ENCODE data around the gene CGB1. TPM values are rescaled to one million over a fixed set of nuclear protein-coding genes. Genes with fewer than 3 reads are reported as not detected.

The CGB1 gene
- total and polyA plus RNA-seq, 4 donors: not detected

GRCh38 chr19:49071860-49072547, 35.3 kb upstream of the CGB1 start:
- Histone ChIP-seq H3K9me3 (ENCODE audit: control insufficient read depth, insufficient read depth, low read length) (no peaks in the 10 kb centered on the region), H3K4me3 (ENCODE audit: low read depth, low read length) (no peak overlapping the region), H3K27me3 (ENCODE audit: control insufficient read depth, insufficient read depth, low read length) (peaks cover 53% of the 10 kb centered on the region), H3K27ac (ENCODE audit: low read depth, low read length) (no peak overlapping the region), H3K4me1 (ENCODE audit: control insufficient read depth, insufficient read depth, low read length) (no peaks in the 10 kb centered on the region), H3K36me3 (ENCODE audit: control insufficient read depth, insufficient read depth, low read length) (no peaks in the 10 kb centered on the region)
- peak in 1 of 6 donors; percentile 53 for DNase-seq (ENCODE audit: low read depth in 4 of 6, low spot score in 6 of 6)
- WGBS (ENCODE audit: insufficient coverage): 3% methylated on average over 90 of the region's 93 CpGs

DNA sequence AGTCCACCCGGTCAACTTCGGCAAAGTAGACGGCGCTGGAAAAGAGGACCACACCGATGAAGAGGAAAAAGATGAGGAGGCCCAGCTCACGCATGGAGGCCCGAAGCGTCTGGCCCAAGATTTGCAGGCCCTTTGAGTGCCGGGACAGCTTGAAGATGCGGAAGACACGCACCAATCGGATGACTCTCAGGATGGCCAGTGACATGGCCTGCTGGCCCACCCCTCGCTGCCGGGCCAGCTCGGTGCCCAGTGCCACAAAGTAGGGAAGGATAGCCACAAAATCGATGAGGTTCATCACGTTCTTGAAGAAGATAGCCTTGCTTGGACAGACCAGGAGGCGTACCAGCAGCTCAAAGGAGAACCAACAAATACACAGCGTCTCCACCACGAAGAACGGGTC, 33.7 kb upstream of the CGB1 start:
- WGBS (ENCODE audit: insufficient coverage): 91% methylated on average over 19 of the region's 21 CpGs
- no peak overlapping the region for H3K27ac ChIP-seq (ENCODE audit: low read depth, low read length)
- no peak for DNase-seq (ENCODE audit: low read depth in 4 of 6, low spot score in 6 of 6)

GRCh38 chr19:49069026-49069425, 32.3 kb upstream of the CGB1 start:
- Histone ChIP-seq H3K27me3 (ENCODE audit: control insufficient read depth, insufficient read depth, low read length) (peaks cover 74% of the 10 kb centered on the region), H3K9me3 (ENCODE audit: control insufficient read depth, insufficient read depth, low read length) (no peaks in the 10 kb centered on the region), H3K27ac (ENCODE audit: low read depth, low read length) (no peak overlapping the region), H3K4me3 (ENCODE audit: low read depth, low read length) (no peak overlapping the region), H3K4me1 (ENCODE audit: control insufficient read depth, insufficient read depth, low read length) (peaks cover 11% of the 10 kb centered on the region), H3K36me3 (ENCODE audit: control insufficient read depth, insufficient read depth, low read length) (no peaks in the 10 kb centered on the region)
- no peak for DNase-seq (ENCODE audit: low read depth in 4 of 6, low spot score in 6 of 6)
- 91% methylated on average over 9 of the region's 9 CpGs for WGBS (ENCODE audit: insufficient coverage)

More for the DNA sequence above, 33.7 kb upstream of the CGB1 start:
- H3K27me3 ChIP-seq (ENCODE audit: control insufficient read depth, insufficient read depth, low read length): peaks cover 67% of the 10 kb centered on the region
- no peaks in the 10 kb centered on the region for H3K9me3 ChIP-seq (ENCODE audit: control insufficient read depth, insufficient read depth, low read length)
- no peaks in the 10 kb centered on the region for H3K36me3 ChIP-seq (ENCODE audit: control insufficient read depth, insufficient read depth, low read length)
- no peak overlapping the region for H3K4me3 ChIP-seq (ENCODE audit: low read depth, low read length)
- H3K4me1 ChIP-seq (ENCODE audit: control insufficient read depth, insufficient read depth, low read length): peaks cover 2% of the 10 kb centered on the region

GRCh38 chr19:49067554-49067953, 30.9 kb upstream of the CGB1 start:
- no peak for DNase-seq (ENCODE audit: low read depth in 4 of 6, low spot score in 6 of 6)
- Histone ChIP-seq H3K36me3 (ENCODE audit: control insufficient read depth, insufficient read depth, low read length) (no peaks in the 10 kb centered on the region), H3K4me1 (ENCODE audit: control insufficient read depth, insufficient read depth, low read length) (peaks cover 11% of the 10 kb centered on the region), H3K27ac (ENCODE audit: low read depth, low read length) (no peak overlapping the region), H3K27me3 (ENCODE audit: control insufficient read depth, insufficient read depth, low read length) (peaks cover 66% of the 10 kb centered on the region), H3K9me3 (ENCODE audit: control insufficient read depth, insufficient read depth, low read length) (no peaks in the 10 kb centered on the region), H3K4me3 (ENCODE audit: low read depth, low read length) (no peak overlapping the region)
- WGBS (ENCODE audit: insufficient coverage): 66% methylated on average over 3 of the region's 3 CpGs

DNA sequence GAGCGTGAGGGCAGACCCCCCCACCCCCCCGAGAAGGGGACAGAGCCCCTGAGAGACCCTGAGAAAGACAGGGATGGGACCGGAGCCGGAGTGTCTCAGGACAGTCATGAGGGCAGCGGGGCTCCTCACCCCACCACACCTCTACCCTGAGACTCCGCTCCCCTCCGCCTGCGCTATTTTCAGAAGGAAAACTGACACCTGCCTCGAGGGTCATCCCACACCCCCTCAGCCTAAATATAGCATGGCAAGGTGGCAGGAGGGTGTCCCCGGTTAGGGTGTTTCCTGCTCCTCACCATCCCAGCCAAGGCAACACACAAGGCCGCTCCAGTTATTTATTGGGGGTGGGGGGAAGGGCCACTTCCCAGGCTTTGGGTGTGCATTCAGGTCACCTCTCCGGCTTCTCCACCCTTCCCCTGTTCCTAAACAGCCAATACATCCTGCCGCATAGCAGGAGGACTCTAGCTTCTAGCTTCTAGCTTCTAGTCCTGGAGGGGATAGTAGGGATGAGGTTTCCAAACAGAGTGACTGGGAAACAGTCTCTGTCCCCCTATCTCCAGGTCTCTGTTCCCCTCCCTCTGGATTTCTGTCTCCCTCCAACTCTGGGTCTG, 29.3 kb upstream of the CGB1 start:
- Histone ChIP-seq H3K9me3 (ENCODE audit: control insufficient read depth, insufficient read depth, low read length) (no peaks in the 10 kb centered on the region), H3K36me3 (ENCODE audit: control insufficient read depth, insufficient read depth, low read length) (no peaks in the 10 kb centered on the region), H3K4me3 (ENCODE audit: low read depth, low read length) (no peak overlapping the region), H3K27ac (ENCODE audit: low read depth, low read length) (no peak overlapping the region), H3K4me1 (ENCODE audit: control insufficient read depth, insufficient read depth, low read length) (peaks cover 11% of the 10 kb centered on the region), H3K27me3 (ENCODE audit: control insufficient read depth, insufficient read depth, low read length) (peaks cover 60% of the 10 kb centered on the region)
- DNase-seq (ENCODE audit: low read depth in 4 of 6, low spot score in 6 of 6): no peak
- 33% methylated on average over 4 of the region's 13 CpGs for WGBS (ENCODE audit: insufficient coverage)

DNA sequence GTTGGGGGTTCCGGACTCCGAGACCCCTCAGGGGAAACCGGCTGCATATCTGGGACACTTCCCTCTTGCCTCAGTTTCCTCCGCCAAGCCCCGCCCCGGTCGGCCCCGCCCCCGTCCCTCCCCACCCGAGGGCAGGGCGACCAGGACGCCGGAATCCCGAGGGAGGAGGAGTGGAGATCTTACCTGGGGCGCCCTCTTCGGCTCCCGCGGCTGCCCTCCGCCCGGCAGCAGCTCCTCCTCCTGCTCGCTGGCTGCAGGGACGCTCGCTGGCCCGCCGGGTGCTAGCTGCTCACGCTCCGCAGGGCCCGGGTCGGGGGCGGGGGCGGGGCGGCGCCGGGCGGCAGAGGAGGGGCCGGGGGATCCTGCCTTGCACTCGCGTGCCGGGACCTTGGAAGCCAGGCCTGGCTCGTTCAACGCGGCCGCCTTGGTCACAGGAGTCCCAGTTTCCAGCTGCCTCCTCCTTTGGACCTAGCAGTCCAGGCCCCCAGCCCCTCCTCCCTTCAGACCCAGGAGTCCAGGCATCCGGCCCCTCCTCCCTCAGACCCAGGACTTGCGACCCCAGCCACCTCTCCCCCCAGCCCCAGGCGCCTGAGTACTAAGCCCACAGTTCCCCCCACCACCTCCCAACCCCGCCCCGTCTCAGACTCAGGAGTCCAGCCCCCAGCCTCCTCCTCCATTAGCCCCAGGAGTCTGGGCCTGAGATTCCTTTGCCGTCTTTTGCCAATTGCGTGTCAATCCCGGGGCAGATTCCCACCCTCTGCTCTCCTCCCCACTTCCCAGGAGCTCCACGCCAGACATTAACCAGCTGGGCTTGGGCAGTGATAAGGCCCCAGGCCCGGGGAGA, 28.3 kb upstream of the CGB1 start, which contains the start of gene NTF4:
NTF4 (minus strand) TSS at position 51 of the 844 bp plus-strand sequence. CDS start 2,821 bp downstream, outside the sequence.
- H3K27me3 ChIP-seq (ENCODE audit: control insufficient read depth, insufficient read depth, low read length): peaks cover 52% of the 10 kb centered on the region
- H3K36me3 ChIP-seq (ENCODE audit: control insufficient read depth, insufficient read depth, low read length): no peaks in the 10 kb centered on the region
- no peak within 1 kb of the TSS for H3K27ac ChIP-seq (ENCODE audit: low read depth, low read length)
- DNase-seq (ENCODE audit: low read depth in 4 of 6, low spot score in 6 of 6): no peak
- 2% methylated on average over 47 of the region's 53 CpGs for WGBS (ENCODE audit: insufficient coverage)
- peaks cover 11% of the 10 kb centered on the region for H3K4me1 ChIP-seq (ENCODE audit: control insufficient read depth, insufficient read depth, low read length)
- no peak within 1 kb of the TSS for H3K4me3 ChIP-seq (ENCODE audit: low read depth, low read length)
- H3K9me3 ChIP-seq (ENCODE audit: control insufficient read depth, insufficient read depth, low read length): no peaks in the 10 kb centered on the region

DNA sequence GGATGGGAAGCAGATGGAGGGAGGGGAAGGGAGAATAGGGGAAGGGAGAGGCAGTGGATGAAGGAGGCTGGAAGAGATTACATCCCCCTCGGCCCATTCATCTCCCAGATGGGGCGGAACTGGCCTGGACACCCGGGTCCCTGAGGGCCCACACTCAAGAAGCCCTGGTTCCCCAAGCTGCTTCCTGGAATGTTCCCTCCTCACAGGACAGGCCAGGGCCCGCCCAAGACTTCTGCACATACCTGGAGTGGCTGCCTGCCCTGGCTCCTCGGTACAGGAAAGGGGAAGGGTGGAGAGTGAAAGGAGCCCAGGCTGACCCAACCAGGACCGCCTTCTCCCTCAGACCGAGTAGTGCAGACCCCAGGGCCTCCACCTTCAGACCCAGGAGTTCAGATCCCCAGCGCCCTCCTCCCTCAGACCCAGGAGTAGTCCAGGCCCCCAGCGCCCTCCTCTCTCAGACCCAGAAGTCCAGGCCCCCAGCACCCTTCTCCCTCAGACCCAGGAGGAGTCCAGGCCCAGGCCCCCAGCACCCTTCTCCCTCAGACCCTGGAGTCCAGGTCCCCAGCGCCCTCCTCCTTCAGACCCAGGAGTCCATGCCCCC, 27.4 kb upstream of the CGB1 start:
- 54% methylated on average over 7 of the region's 10 CpGs for WGBS (ENCODE audit: insufficient coverage)
- Histone ChIP-seq H3K36me3 (ENCODE audit: control insufficient read depth, insufficient read depth, low read length) (no peaks in the 10 kb centered on the region), H3K4me1 (ENCODE audit: control insufficient read depth, insufficient read depth, low read length) (peaks cover 11% of the 10 kb centered on the region), H3K4me3 (ENCODE audit: low read depth, low read length) (no peak overlapping the region), H3K9me3 (ENCODE audit: control insufficient read depth, insufficient read depth, low read length) (no peaks in the 10 kb centered on the region), H3K27me3 (ENCODE audit: control insufficient read depth, insufficient read depth, low read length) (peaks cover 50% of the 10 kb centered on the region), H3K27ac (ENCODE audit: low read depth, low read length) (no peak overlapping the region)
- no peak for DNase-seq (ENCODE audit: low read depth in 4 of 6, low spot score in 6 of 6)

- H3K27me3 ChIP-seq (ENCODE audit: control insufficient read depth, insufficient read depth, low read length): peaks cover 62% of the 10 kb centered on the region
- no peaks in the 10 kb centered on the region for H3K36me3 ChIP-seq (ENCODE audit: control insufficient read depth, insufficient read depth, low read length)
- peaks cover 29% of the 10 kb centered on the region for H3K4me1 ChIP-seq (ENCODE audit: control insufficient read depth, insufficient read depth, low read length)
- no peaks in the 10 kb centered on the region for H3K9me3 ChIP-seq (ENCODE audit: control insufficient read depth, insufficient read depth, low read length)
- no peak overlapping the region for H3K4me3 ChIP-seq (ENCODE audit: low read depth, low read length)
- WGBS (ENCODE audit: insufficient coverage): 76% methylated on average over 25 of the region's 25 CpGs
- DNase-seq (ENCODE audit: low read depth in 4 of 6, low spot score in 6 of 6): no peak
- no peak overlapping the region for H3K27ac ChIP-seq (ENCODE audit: low read depth, low read length)
These were observed 24.8 kb upstream of the CGB1 start for GRCh38 chr19:49061445-49061844.

DNA sequence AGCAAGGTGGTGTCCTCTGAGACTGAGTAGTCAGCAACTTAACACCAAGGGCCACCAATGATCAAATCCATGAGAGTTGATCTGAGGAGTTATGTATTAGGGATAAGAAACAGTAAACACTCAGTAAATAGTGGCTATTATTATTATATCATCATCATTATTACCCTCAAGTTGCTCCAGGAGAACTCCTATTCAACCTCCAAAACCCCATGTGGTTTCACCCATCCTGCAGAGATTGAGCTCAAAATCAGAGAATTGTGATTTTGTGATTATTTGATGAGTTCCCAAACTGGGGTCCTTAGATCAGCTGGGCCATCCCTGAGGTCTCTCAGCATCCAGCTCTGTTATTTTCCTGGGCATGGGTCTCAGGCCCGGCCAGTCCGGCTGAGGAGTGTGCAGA, 24.3 kb upstream of the CGB1 start:
- DNase-seq (ENCODE audit: low read depth in 4 of 6, low spot score in 6 of 6): no peak
- 96% methylated on average over 2 of the region's 2 CpGs for WGBS (ENCODE audit: insufficient coverage)
- Histone ChIP-seq H3K36me3 (ENCODE audit: control insufficient read depth, insufficient read depth, low read length) (no peaks in the 10 kb centered on the region), H3K27me3 (ENCODE audit: control insufficient read depth, insufficient read depth, low read length) (peaks cover 63% of the 10 kb centered on the region), H3K4me3 (ENCODE audit: low read depth, low read length) (no peak overlapping the region), H3K9me3 (ENCODE audit: control insufficient read depth, insufficient read depth, low read length) (no peaks in the 10 kb centered on the region), H3K4me1 (ENCODE audit: control insufficient read depth, insufficient read depth, low read length) (peaks cover 34% of the 10 kb centered on the region), H3K27ac (ENCODE audit: low read depth, low read length) (no peak overlapping the region)

Measured in spinal cord (tissue), 10 donors.